HG02981 (cell line): Measurements from ENCODE around the gene NR2F1.

Experiments
- ATAC-seq: cut with Tn5 transposase; IDR thresholded peaks from one replicate; pipeline ENCODE4 v1.9.1; 2021; ENCODE audit warnings: mild to moderate bottlenecking, moderate library complexity; ENCODE audit not compliant: unreplicated experiment

Gene NR2F1

GRCh38 chr5:93635991-93636390, 53.0 kb downstream of the NR2F1 start:
- ATAC-seq, result peak; percentile 98

- ATAC-seq, result no peak
Observed at GRCh38 chr5:93636837-93637236, 53.8 kb downstream of the NR2F1 start.

GRCh38 chr5:93637697-93638096, 54.7 kb downstream of the NR2F1 start:
- ATAC-seq, result no peak

GRCh38 chr5:93642526-93642925, 59.5 kb downstream of the NR2F1 start:
- ATAC-seq, result no peak
